ENCODE measurements around the gene ADM. TPM values are rescaled to one million over a fixed set of nuclear protein-coding genes. Genes with fewer than 3 reads are reported as not detected.

ADM gene
- total RNA-seq, 1 experiment from 2014 or later = 263 TPM

- intact Hi-C loops (cut with micrococcal nuclease; ENCODE audit: unreplicated experiment) (no loop called here), in situ Hi-C loops (cut with HindIII; ENCODE audit: low pct_unique_long_range_greater_than_20kb, low sequenced_read_pairs) (no loop called here)
- TF ChIP-seq TCF7L2 (IDR thresholded peaks at IDR 0.05; ENCODE audit: low read depth, low read length) (no peak), POLR2AphosphoS5 (IDR thresholded peaks at IDR 0.05; ENCODE audit: low read depth, low read length) (no peak), SIN3A (IDR thresholded peaks at IDR 0.05; ENCODE audit: borderline replicate concordance, insufficient read depth, low read depth, low read length) (no peak)
- TF ChIP-seq, protein P1, sequence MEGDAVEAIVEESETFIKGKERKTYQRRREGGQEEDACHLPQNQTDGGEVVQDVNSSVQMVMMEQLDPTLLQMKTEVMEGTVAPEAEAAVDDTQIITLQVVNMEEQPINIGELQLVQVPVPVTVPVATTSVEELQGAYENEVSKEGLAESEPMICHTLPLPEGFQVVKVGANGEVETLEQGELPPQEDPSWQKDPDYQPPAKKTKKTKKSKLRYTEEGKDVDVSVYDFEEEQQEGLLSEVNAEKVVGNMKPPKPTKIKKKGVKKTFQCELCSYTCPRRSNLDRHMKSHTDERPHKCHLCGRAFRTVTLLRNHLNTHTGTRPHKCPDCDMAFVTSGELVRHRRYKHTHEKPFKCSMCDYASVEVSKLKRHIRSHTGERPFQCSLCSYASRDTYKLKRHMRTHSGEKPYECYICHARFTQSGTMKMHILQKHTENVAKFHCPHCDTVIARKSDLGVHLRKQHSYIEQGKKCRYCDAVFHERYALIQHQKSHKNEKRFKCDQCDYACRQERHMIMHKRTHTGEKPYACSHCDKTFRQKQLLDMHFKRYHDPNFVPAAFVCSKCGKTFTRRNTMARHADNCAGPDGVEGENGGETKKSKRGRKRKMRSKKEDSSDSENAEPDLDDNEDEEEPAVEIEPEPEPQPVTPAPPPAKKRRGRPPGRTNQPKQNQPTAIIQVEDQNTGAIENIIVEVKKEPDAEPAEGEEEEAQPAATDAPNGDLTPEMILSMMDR (IDR thresholded peaks at IDR 0.05) = no peak
- Histone ChIP-seq H3K27me3 (ENCODE audit: control insufficient read depth, insufficient read depth, low read length) (no peaks in the 10 kb centered on the region), H3K9me3 (ENCODE audit: control insufficient read depth, insufficient read depth, low read depth, low read length) (no peaks in the 10 kb centered on the region), H3K27ac (ENCODE audit: low read length) (no peak overlapping the region), H3K36me3 (ENCODE audit: control insufficient read depth, insufficient read depth, low read length) (no peaks in the 10 kb centered on the region), H3K4me1 (ENCODE audit: control insufficient read depth, insufficient read depth, low read length) (no peaks in the 10 kb centered on the region), H3K4me3 (ENCODE audit: low read depth in 2 of 2, low read length in 2 of 2) (no peak overlapping the region)
- ATAC-seq (no peak), DNase-seq (ENCODE audit: low read depth, low spot score) (no peak)
- CTCF ChIA-PET = no interaction called here
- POLR2A ChIA-PET = no interaction called here
- no TSS peak for BruUV-seq (replicated peaks)
Observed at GRCh38 chr11:10338287-10338686, 33.4 kb downstream of the ADM start.

DNA sequence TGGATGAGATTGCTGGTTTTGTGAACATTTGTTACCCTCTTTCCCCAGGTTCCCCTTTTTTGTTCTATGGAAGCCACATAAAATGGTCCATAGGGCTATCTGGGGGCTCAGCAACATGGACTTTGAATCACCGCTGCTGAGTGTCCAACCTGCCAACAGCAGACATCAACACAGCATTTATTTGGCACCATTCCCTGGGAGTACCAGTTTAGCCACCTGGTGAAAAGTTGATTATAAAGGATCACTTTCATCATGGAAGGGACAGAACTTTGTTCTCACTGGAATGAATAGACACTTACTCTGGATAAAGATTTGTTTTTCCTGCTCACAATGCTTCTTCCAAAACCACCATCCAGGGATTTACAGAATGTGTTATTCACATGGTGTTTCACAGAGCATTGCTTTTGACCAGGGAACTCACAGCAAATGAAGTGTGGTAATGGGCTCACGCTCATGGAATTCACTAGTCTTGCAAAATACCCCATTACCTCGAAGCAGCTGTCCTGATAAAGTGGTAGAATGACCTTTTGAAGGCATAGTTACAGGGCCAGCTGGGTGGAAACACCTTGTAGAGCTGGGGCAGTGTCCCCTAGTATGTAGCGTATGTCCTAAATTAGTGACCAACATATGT, 43.9 kb downstream of the ADM start:
- in situ Hi-C loops (cut with HindIII; ENCODE audit: low pct_unique_long_range_greater_than_20kb, low sequenced_read_pairs) = no loop called here
- no peak overlapping the region for H3K4me3 ChIP-seq (ENCODE audit: low read depth in 2 of 2, low read length in 2 of 2)
- no TSS peak for BruUV-seq (replicated peaks)
- H3K27ac ChIP-seq (ENCODE audit: low read length) = no peak overlapping the region
- no peak for DNase-seq (ENCODE audit: low read depth, low spot score)
- POLR2A ChIA-PET = no interaction called here
- intact Hi-C loops (cut with micrococcal nuclease; ENCODE audit: unreplicated experiment) = no loop called here
- H3K36me3 ChIP-seq (ENCODE audit: control insufficient read depth, insufficient read depth, low read length) = no peaks in the 10 kb centered on the region
- ATAC-seq = no peak
- no peaks in the 10 kb centered on the region for H3K27me3 ChIP-seq (ENCODE audit: control insufficient read depth, insufficient read depth, low read length)
- CTCF ChIA-PET = no interaction called here
- peaks cover 9% of the 10 kb centered on the region for H3K4me1 ChIP-seq (ENCODE audit: control insufficient read depth, insufficient read depth, low read length)
- no peak for TF ChIP-seq REST (IDR thresholded peaks at IDR 0.05; ENCODE audit: insufficient read depth in 1 of 2, low read depth in 2 of 2, low read length in 1 of 2)
- TF ChIP-seq, protein P1 (IDR thresholded peaks at IDR 0.05) = no peak
- no peak for TF ChIP-seq TCF7L2 (IDR thresholded peaks at IDR 0.05; ENCODE audit: low read depth, low read length)
- no peak for TF ChIP-seq SIN3A (IDR thresholded peaks at IDR 0.05; ENCODE audit: borderline replicate concordance, insufficient read depth, low read depth, low read length)
- TF ChIP-seq POLR2AphosphoS5 (IDR thresholded peaks at IDR 0.05; ENCODE audit: low read depth, low read length) = no peak
- H3K9me3 ChIP-seq (ENCODE audit: control insufficient read depth, insufficient read depth, low read depth, low read length) = no peaks in the 10 kb centered on the region

Data from Panc1 (cell line).